Measurements from ENCODE around the gene UBE2G2. TPM values are rescaled to one million over a fixed set of nuclear protein-coding genes. Genes with fewer than 3 reads are reported as not detected.

Gene UBE2G2
- total and polyA plus RNA-seq, 7 donors, result 21.6 to 101 (median 51.5) TPM

DNA sequence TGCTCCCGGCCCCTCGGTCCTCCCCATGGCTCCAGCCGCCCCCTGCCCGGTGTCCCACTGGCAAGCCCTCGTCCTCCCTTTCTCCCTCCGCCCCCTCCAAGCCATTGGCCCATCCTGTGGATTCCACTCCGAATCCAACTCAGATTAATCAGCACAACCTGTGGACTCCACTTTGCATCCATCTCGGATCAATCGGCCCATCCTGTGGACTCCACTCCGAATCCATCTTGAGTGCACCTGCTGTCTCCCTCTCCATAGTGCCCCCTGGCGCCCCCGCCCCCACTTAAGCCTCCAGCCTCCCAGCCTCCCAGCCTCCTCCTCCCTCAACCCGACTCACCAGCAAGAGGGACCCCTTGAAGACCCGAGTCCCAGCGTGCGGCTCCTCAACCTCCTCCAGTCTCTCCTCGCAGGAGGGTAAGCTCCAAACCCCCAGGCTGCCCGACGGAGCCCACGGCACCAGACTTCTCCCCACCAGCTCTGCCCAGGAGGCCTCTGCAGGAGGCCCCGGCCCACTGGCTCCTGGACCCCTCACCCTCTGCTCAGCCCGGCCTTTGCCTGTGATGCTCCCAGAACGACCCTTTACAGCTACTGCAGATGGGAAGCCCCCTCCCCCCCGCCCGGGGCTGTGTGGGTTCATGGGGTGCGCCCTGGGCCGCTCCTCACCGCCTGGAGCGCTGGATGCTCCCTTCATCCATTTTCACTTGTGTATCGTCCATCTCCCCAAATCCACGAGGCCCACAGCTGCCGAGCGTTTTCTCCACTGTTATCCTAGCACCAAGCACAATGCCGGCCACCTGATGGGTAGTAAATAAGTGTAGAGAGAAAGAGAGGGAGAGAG lies 49.6 kb downstream of the UBE2G2 start:
- TF ChIP-seq EP300 (IDR thresholded peaks at IDR 0.05) (no peak), POLR2A (IDR thresholded peaks at IDR 0.05) (no peak), POLR2AphosphoS5 (IDR thresholded peaks at IDR 0.05) (no peak)
- TF ChIP-seq, protein P1, sequence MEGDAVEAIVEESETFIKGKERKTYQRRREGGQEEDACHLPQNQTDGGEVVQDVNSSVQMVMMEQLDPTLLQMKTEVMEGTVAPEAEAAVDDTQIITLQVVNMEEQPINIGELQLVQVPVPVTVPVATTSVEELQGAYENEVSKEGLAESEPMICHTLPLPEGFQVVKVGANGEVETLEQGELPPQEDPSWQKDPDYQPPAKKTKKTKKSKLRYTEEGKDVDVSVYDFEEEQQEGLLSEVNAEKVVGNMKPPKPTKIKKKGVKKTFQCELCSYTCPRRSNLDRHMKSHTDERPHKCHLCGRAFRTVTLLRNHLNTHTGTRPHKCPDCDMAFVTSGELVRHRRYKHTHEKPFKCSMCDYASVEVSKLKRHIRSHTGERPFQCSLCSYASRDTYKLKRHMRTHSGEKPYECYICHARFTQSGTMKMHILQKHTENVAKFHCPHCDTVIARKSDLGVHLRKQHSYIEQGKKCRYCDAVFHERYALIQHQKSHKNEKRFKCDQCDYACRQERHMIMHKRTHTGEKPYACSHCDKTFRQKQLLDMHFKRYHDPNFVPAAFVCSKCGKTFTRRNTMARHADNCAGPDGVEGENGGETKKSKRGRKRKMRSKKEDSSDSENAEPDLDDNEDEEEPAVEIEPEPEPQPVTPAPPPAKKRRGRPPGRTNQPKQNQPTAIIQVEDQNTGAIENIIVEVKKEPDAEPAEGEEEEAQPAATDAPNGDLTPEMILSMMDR (IDR thresholded peaks at IDR 0.05), result no peak
- Histone ChIP-seq H3K27ac (no peak overlapping the region), H3K27me3 (peaks cover 0 to 31% (median 5%) of the 10 kb centered on the region in 3 donors), H3K4me3 (no peak overlapping the region), H3K36me3 (no peaks in the 10 kb centered on the region), H3K9me3 (peaks cover 0 to 3% (median 0%) of the 10 kb centered on the region in 4 donors), H3K4me1 (no peaks in the 10 kb centered on the region)
- intact Hi-C loops (cut with DNase I), result loop anchor here (10.0 kb wide), 1 partner anchor 57 kb away; the partner anchor contains the start of gene KRTAP10-12
- no peak for DNase-seq
- WGBS, 2 donors, result 86 to 87% methylated on average over 34 of the region's 34 CpGs

DNA sequence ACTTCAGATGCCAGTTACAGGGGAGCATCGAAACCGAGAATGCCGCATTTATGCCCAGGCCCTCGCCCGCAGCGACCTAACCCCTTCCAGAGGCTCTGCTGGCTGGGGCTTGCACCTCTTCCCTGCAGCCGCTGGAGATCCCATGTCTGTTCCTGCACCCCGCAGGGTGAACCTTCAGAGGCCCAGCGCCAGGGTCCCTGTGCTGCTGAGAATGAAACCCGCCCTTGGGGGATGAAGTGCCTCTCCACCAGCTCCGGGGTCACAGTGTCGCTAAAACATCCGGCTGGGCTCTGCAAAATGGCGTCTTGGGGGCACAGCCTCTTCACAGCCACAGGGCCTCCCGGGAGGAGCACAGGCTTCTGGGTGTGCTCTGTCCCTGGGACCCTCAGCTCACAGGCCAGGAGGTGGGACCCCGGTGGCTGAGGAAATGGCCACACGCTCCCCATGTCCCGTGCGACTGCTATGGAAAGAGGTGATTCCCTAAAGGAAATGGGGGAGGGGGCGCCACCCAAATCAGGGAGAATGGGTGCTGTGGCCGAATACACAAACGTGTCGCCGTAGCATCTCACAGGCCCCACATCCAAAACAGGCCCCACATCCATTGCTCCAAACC lies 50.3 kb downstream of the UBE2G2 start:
- no peak overlapping the region for H3K27ac ChIP-seq
- DNase-seq, result no peak
- H3K4me1 ChIP-seq, result no peaks in the 10 kb centered on the region
- H3K4me3 ChIP-seq, result no peak overlapping the region
- H3K9me3 ChIP-seq, result peaks cover 0 to 3% (median 0%) of the 10 kb centered on the region in 4 donors
- TF ChIP-seq, protein P1 (IDR thresholded peaks at IDR 0.05), result no peak
- no peak for TF ChIP-seq EP300 (IDR thresholded peaks at IDR 0.05)
- TF ChIP-seq POLR2AphosphoS5 (IDR thresholded peaks at IDR 0.05), result no peak
- TF ChIP-seq POLR2A (IDR thresholded peaks at IDR 0.05), result no peak
- H3K36me3 ChIP-seq, result no peaks in the 10 kb centered on the region
- peaks cover 0 to 31% (median 5%) of the 10 kb centered on the region in 3 donors for H3K27me3 ChIP-seq
- WGBS, 2 donors, result 85 to 91% methylated on average over 24 of the region's 24 CpGs
- intact Hi-C loops (cut with DNase I), result loop anchor here (10.0 kb wide), 1 partner anchor 56 kb away; the partner anchor contains the start of gene KRTAP10-12

DNA sequence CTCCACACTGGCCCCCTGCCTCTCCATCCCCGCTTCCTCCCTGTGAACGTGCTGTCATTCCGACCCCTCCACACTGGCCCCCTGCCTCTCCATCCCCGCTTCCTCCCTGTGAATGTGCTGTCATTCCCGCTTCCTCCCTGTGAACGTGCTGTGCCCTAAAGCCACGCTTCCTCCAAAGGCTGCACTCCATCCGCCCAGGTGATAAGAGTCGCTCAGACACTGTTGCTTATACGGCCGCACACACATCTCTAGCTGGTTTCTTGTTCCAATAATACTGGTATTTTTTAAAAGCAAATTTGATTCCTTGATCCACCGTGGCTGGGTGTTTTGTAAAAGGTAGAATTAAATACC lies 51.0 kb downstream of the UBE2G2 start:
- intact Hi-C loops (cut with DNase I), result loop anchor here (10.0 kb wide), 1 partner anchor 56 kb away; the partner anchor contains the start of gene KRTAP10-12

DNA sequence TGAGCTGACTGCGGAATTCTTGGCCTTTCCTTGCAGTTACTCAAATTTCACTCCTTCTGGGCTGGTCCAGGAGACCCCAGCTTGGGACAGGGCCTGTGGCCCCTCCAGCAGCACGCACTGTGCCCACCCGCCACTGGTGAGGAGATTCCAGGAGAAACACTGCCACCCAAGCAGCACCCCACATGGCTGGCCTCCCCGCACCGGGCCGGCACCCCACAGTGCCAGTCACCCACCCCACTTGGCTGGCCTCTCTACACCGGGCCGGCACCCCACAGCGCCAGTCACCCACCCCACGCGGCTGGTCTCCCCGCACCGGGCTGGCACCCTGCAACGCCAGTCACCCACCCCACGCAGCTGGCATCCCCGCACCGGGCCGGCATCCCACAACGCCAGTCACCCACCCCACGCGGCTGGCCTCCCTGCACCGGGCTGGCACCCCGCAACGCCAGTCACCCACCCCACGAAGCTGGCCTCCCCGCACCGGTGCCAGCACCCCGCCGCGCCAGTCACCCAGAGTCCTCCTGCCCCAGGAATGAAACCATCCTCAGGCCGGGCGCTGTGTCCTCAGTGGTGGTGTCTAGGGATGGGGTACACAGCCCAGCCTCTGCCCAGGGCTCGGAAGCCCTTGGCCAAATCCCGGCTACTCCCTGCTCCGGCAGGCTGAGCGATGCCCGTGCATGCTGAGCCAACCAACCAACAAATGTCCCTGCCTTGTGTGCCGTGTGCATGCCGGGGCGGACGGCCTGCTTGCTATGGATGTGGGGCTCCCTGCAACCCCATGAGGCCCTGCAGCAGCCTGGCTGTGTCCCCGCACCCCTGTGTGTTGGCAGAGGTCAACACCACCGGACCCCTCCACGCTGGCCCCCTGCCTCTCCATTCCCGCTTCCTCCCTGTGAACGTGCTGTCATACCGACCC lies 51.6 kb downstream of the UBE2G2 start:
- H3K4me1 ChIP-seq, result no peaks in the 10 kb centered on the region
- H3K27me3 ChIP-seq, result peaks cover 0 to 31% (median 5%) of the 10 kb centered on the region in 3 donors
- 85 to 92% methylated on average over 47 of the region's 47 CpGs for WGBS, 2 donors
- H3K27ac ChIP-seq, result no peak overlapping the region
- intact Hi-C loops (cut with DNase I), result loop anchor here (10.0 kb wide), 1 partner anchor 55 kb away; the partner anchor contains the start of gene KRTAP10-12
- TF ChIP-seq, protein P1 (IDR thresholded peaks at IDR 0.05), result no peak
- TF ChIP-seq POLR2AphosphoS5 (IDR thresholded peaks at IDR 0.05) (no peak), EP300 (IDR thresholded peaks at IDR 0.05) (no peak), POLR2A (IDR thresholded peaks at IDR 0.05) (no peak)
- no peak overlapping the region for H3K4me3 ChIP-seq
- no peaks in the 10 kb centered on the region for H3K36me3 ChIP-seq
- peaks cover 0 to 3% (median 0%) of the 10 kb centered on the region in 4 donors for H3K9me3 ChIP-seq
- DNase-seq, result no peak

More for the DNA sequence above, 51.0 kb downstream of the UBE2G2 start:
- no peak overlapping the region for H3K27ac ChIP-seq
- H3K27me3 ChIP-seq, result peaks cover 0 to 31% (median 5%) of the 10 kb centered on the region in 3 donors
- H3K4me3 ChIP-seq, result no peak overlapping the region
- H3K4me1 ChIP-seq, result no peaks in the 10 kb centered on the region
- DNase-seq, result no peak
- TF ChIP-seq, protein P1 (IDR thresholded peaks at IDR 0.05), result no peak
- TF ChIP-seq POLR2A (IDR thresholded peaks at IDR 0.05), result no peak
- TF ChIP-seq POLR2AphosphoS5 (IDR thresholded peaks at IDR 0.05), result no peak
- TF ChIP-seq EP300 (IDR thresholded peaks at IDR 0.05), result no peak
- H3K9me3 ChIP-seq, result peaks cover 0 to 3% (median 0%) of the 10 kb centered on the region in 4 donors
- H3K36me3 ChIP-seq, result no peaks in the 10 kb centered on the region
- 39 to 66% methylated on average over 12 of the region's 12 CpGs for WGBS, 2 donors
